ENCODE results near the gene WBP2NL. TPM values are rescaled to one million over a fixed set of nuclear protein-coding genes. Genes with fewer than 3 reads are reported as not detected.
"Not testable (repeated sequence)": the region's sequence is repeated elsewhere in the genome, so short reads cannot be mapped to it uniquely, and the experiment has no call there.

The WBP2NL gene, protein sequence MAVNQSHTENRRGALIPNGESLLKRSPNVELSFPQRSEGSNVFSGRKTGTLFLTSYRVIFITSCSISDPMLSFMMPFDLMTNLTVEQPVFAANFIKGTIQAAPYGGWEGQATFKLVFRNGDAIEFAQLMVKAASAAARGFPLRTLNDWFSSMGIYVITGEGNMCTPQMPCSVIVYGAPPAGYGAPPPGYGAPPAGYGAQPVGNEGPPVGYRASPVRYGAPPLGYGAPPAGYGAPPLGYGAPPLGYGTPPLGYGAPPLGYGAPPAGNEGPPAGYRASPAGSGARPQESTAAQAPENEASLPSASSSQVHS
- 1 to 10 TPM; 2.8 to 7.7 (median 7.7) TPM for polyA plus RNA-seq (ENCODE audit: insufficient read length in 3 of 3)
- long read RNA-seq, donor 1, partial matches to known transcripts: 6 of 21 reads
- long read RNA-seq, donor 1, other reads (novel, unspliced or antisense): 14 of 21 reads
- long read RNA-seq, donor 2, partial matches to known transcripts: 46 of 55 reads
- long read RNA-seq, donor 2, other reads (novel, unspliced or antisense): 9 of 55 reads
- long read RNA-seq, donor 3, partial matches to known transcripts: 45 of 52 reads
- long read RNA-seq, donor 3, other reads (novel, unspliced or antisense): 6 of 52 reads
- long read RNA-seq, donor 4, partial matches to known transcripts: 7 of 32 reads
- long read RNA-seq, donor 4, other reads (novel, unspliced or antisense): 23 of 32 reads
- long read RNA-seq, donor 5: 0 reads
- long read RNA-seq, donor 6: 0 reads
- long read RNA-seq, donor 7, partial matches to known transcripts: 7 of 7 reads
- long read RNA-seq, donor 7, other reads (novel, unspliced or antisense): 0 of 7 reads
- long read RNA-seq, donor 8, partial matches to known transcripts: 6 of 6 reads
- long read RNA-seq, donor 8, other reads (novel, unspliced or antisense): 0 of 6 reads
- long read RNA-seq, donor 9, partial matches to known transcripts: 7 of 22 reads
- long read RNA-seq, donor 9, other reads (novel, unspliced or antisense): 15 of 22 reads
- long read RNA-seq, donor 10, partial matches to known transcripts: 0 of 1 reads
- long read RNA-seq, donor 10, other reads (novel, unspliced or antisense): 0 of 1 reads
- long read RNA-seq, donor 11: 0 reads
- long read RNA-seq, donor 12, partial matches to known transcripts: 14 of 30 reads
- long read RNA-seq, donor 12, other reads (novel, unspliced or antisense): 15 of 30 reads
- long read RNA-seq, donor 13: 0 reads
- long read RNA-seq, donor 14, partial matches to known transcripts: 7 of 22 reads
- long read RNA-seq, donor 14, other reads (novel, unspliced or antisense): 15 of 22 reads
- long read RNA-seq, donor 15, partial matches to known transcripts: 13 of 62 reads
- long read RNA-seq, donor 15, other reads (novel, unspliced or antisense): 49 of 62 reads
- long read RNA-seq, donor 16, partial matches to known transcripts: 5 of 19 reads
- long read RNA-seq, donor 16, other reads (novel, unspliced or antisense): 13 of 19 reads

DNA sequence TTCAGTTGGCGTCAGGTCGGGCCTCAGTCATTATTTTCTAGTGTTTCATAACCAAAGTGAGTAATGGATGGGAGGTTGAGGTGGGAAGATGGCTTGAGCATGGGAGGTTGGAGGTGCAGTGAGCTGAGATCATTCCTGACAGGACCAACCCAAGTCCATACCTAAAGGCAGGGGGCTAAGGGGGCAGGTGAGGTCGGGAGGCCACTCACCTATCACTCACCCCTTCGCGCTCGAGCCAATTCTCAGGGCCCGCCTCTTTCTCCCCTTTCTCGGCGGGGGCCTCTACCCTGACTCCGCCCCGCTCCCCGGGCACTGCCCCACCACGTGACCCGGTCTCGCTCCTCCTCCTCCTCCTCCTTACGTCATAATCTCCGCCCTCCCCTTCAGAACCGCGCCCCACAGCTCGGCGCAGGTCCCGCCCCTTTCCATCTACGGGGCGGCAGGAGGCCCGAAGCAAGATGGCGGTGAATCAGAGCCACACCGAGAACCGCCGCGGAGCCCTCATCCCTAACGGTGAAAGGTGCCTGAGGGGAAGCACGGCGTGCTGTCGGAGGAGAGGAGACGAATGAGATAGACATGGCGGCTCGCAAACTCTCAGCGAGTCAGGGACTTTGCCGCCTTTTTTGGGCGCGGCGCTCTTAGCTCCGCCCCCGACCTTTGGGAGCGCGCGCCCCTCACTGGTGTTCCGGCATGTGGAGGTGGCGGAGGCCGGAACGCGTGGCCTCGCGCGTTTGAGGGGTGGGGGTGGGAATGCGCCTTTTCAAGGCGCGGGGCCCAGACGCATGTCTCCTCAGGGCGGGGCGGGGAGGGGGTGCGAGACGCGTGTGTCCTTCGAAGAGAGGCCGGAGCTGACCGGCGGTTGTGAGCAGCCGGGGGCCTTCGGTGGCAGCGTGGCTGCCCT lies at the start of gene WBP2NL:
Gene WBP2NL, plus strand, starts transcription at position 428 of the 901 bp plus-strand sequence. Its CDS starts 31 bp downstream, at position 459.
- DNase-seq: peak; percentile 76

- DNase-seq: not testable (repeated sequence)
Measured at GRCh38 chr22:41948928-41949296, 49.7 kb upstream of the WBP2NL start.

- no peak for DNase-seq
Measured at GRCh38 chr22:41949297-41949965, 49.2 kb upstream of the WBP2NL start.

DNA sequence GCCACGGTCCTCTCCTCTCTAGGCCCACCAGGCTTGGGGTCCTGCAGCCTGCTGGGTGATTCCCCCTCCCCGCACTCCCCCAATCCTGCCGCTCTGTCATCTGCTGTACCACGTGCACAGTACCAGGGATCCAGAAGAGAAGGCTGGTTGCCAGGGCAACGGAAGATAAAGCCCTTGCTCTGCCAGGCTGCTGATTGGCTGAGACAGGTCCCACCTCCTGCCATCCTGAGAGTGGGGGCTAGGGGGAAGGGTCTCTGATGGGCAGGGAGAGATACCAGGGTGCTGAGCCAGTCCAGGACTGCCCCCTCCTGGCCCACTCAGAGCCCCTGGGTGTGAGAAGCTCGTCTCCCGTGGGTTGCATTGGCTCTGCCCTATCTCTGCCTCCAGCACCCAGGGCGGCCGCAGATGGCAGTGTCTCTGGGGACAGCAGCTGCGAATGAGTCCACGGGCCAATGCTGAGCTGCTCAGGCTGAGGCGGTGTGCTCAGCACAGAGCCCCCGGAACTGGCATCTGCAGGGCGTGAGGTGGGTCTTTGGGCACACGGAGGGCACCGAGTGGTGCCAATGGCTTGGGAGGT lies 46.6 kb upstream of the WBP2NL start, which contains the start of gene SMIM45:
Gene SMIM45, plus strand, starts transcription at position 253 of the 577 bp plus-strand sequence.
- DNase-seq: no peak

- DNase-seq: no peak
Measured at GRCh38 chr22:41952713-41953112, 45.9 kb upstream of the WBP2NL start.

- DNase-seq: no peak
Measured at GRCh38 chr22:41957941-41958556, 40.5 kb upstream of the WBP2NL start.

- DNase-seq: no peak
Measured at GRCh38 chr22:41963453-41964111, 35.0 kb upstream of the WBP2NL start.

DNA sequence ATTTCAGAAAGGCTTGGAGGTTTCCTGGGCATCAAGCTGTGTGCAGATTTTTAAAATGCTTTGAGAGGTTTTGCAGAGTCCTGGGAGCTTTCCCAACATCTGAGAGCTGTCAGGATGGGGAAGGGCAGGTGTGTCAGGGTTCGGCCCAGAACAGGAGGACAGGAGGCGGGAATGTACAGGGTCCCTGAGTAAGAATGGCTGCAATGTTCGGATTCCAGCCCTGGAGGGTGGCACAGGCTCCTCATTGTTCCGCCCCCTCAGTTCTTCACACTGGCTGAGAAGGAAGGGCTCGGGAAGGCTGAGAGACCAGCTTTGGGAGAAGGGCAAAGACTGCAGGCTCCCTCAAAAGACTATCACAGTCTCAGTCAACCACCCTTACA lies 34.5 kb upstream of the WBP2NL start:
- DNase-seq: no peak

- DNase-seq: no peak
Measured at GRCh38 chr22:41966225-41966606, 32.4 kb upstream of the WBP2NL start.

DNA sequence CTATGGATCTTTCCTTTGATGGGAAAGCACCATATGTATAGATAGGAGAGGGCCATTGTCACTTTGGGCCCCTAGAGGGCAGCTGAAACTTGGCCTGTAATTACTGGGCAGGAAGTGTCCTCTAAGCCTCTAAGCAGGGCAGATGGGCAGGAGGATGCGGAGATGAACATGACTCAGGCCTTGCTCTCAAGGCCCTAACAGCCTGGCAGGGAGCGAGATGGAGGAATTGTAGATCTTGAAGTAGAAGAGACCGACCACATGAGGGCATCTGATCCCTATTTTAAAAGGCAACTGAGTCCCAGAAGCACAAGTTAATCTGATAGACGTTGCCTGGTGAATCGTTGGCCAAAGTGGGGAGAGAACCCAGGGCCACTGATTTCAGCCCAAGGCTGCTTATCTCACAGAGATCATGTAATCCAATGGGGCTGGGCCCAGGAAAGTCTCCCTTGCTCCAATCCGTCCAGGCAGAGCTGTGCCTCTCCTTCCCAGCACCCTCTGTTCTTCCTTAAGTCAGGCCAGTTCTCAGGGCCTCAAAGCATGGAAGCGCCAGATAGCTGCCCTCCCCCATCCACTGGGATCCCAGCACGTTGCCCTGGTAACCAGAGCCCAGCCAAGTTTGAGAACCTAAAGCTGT lies 31.9 kb upstream of the WBP2NL start:
- no peak for DNase-seq

DNA sequence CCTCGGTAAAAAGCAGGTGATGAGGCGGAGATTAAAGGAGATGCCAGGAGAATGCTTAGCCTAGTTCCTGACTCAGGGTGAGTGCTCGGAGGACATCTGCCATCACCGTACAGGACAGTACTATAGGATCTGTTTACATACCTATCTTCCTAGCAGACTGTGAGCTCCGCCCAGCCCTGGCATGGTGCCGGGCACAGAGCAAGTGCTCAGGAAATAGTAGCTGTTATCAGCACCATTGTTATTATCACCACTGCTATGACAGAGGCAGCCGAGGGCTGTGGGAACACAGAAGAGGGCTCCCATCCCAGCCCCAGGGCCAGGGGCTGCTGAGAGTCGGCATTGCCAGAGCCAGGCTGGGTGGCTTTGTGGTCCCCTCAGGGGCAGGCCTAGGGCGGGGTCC lies 30.0 kb upstream of the WBP2NL start:
- no peak for DNase-seq

DNA sequence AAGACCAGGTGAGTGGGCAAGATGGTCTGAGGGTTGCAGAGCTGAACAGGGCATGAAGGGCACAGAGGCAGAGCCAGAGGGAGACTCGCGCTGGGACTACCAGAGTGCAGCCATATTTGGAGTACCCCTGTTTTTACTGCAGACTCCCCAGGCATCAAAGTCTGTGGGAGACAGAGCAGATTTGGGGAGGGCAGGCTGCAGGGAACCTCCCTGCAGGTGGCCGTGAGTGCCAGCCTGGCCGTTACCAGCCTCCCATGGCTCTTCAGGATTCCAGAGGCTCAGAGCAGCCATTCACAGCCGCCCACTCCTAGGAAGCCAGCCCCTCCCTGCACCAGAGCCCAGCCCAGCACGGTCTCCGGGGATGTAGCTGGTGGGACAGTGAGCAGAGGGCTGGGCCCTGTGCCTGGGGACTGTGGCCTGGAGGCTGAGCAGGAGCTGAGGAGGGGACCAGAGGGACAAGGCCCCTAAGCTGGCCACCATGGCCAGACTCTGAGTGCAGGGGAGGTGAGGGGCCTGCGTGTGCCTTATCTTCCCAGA lies 29.4 kb upstream of the WBP2NL start, which contains the start of gene SEPTIN3:
Gene SEPTIN3, plus strand, starts transcription at position 334 of the 537 bp plus-strand sequence. CDS start 2,050 bp downstream, outside the sequence.
- DNase-seq: no peak

DNA sequence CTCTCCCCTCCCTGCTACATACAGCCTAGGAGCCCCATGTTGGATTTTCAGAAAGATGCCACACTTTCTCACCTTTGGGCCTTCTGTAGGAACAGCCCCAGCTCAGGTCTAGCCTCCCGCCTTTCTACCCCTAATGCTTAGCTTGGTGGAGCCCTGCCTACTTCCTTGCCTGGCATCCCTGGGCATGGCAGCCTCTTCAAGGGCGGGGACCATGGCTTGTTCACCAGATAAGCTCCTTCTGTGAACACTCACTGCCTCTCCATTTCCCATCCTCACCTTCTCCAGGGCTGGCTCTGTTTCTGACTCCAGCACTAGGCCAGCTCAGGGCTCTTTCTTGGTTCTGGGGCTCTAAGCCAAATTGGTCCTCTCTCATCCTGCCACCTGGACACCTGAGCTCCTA lies 28.0 kb upstream of the WBP2NL start:
- no peak for DNase-seq

DNA sequence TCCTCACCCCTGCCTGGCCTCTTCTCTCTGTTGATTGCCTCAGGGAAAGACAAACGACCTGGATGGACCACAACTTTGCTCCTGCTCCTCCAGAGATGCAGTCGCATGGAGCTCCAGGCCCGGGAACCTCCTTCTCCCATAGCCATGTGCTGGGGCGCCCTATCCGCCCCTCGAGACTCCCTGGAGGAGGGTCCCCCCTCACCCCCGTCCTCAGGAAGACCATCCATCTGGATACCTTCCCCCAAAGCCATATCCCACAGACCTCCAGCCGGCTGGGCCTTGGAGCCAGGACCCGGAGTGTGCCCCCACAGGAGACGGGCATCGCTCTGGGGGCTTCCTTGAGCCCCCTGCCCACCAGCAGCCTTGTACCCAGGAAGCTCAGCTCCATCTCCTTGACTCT lies 27.2 kb upstream of the WBP2NL start:
- no peak for DNase-seq

- no peak for DNase-seq
Measured at GRCh38 chr22:41974691-41975290, 23.8 kb upstream of the WBP2NL start.

- no peak for DNase-seq
Measured at GRCh38 chr22:41975299-41976069, 23.1 kb upstream of the WBP2NL start.
